ENCODE results near the gene NIM1K.
"Not testable (repeated sequence)": the region's sequence is repeated elsewhere in the genome, so short reads cannot be mapped to it uniquely, and the experiment has no call there.

Gene NIM1K

GRCh38 chr5:43182421-43182820 lies 9.6 kb upstream of the NIM1K start:
- H3K36me3 ChIP-seq (ENCODE audit: control insufficient read depth, insufficient read depth, low read length): peaks cover 3% of the 10 kb centered on the region
- H3K4me3 ChIP-seq (ENCODE audit: insufficient read depth, low read depth, low read length, poor library complexity, severe bottlenecking): no peak overlapping the region
- H3K4me1 ChIP-seq (ENCODE audit: control insufficient read depth, insufficient read depth, low read length, poor library complexity, severe bottlenecking): no peaks in the 10 kb centered on the region
- no peaks in the 10 kb centered on the region for H3K27me3 ChIP-seq (replicated peaks; ENCODE audit: control insufficient read depth, insufficient read depth, low read length, poor library complexity, severe bottlenecking)
- H3K9me3 ChIP-seq (ENCODE audit: control insufficient read depth, low read length): no peaks in the 10 kb centered on the region
- H3K27ac ChIP-seq (ENCODE audit: insufficient read depth, low read length, poor library complexity, severe bottlenecking): no peak overlapping the region
- no peak for DNase-seq

- not testable (repeated sequence) for H3K4me1 ChIP-seq (ENCODE audit: control insufficient read depth, insufficient read depth, low read length, poor library complexity, severe bottlenecking); H3K36me3 ChIP-seq (ENCODE audit: control insufficient read depth, insufficient read depth, low read length); H3K27me3 ChIP-seq (replicated peaks; ENCODE audit: control insufficient read depth, insufficient read depth, low read length, poor library complexity, severe bottlenecking); H3K27ac ChIP-seq (ENCODE audit: insufficient read depth, low read length, poor library complexity, severe bottlenecking); H3K9me3 ChIP-seq (ENCODE audit: control insufficient read depth, low read length); DNase-seq; H3K4me3 ChIP-seq (ENCODE audit: insufficient read depth, low read depth, low read length, poor library complexity, severe bottlenecking)
These were observed 8.9 kb upstream of the NIM1K start for GRCh38 chr5:43183101-43183500.

GRCh38 chr5:43190755-43191603 lies 1.0 kb upstream of the NIM1K start:
- Histone ChIP-seq H3K4me1 (ENCODE audit: control insufficient read depth, insufficient read depth, low read length, poor library complexity, severe bottlenecking) (peaks cover 19% of the 10 kb centered on the region), H3K27me3 (replicated peaks; ENCODE audit: control insufficient read depth, insufficient read depth, low read length, poor library complexity, severe bottlenecking) (peaks cover 3% of the 10 kb centered on the region), H3K36me3 (ENCODE audit: control insufficient read depth, insufficient read depth, low read length) (no peaks in the 10 kb centered on the region), H3K27ac (ENCODE audit: insufficient read depth, low read length, poor library complexity, severe bottlenecking) (no peak overlapping the region), H3K4me3 (ENCODE audit: insufficient read depth, low read depth, low read length, poor library complexity, severe bottlenecking) (no peak overlapping the region), H3K9me3 (ENCODE audit: control insufficient read depth, low read length) (no peaks in the 10 kb centered on the region)
- no peak for DNase-seq

GRCh38 chr5:43192558-43193180 lies 644 bp downstream of the NIM1K start:
- DNase-seq: no peak
- Histone ChIP-seq H3K4me3 (ENCODE audit: insufficient read depth, low read depth, low read length, poor library complexity, severe bottlenecking) (peak overlapping the region; percentile 61), H3K27me3 (replicated peaks; ENCODE audit: control insufficient read depth, insufficient read depth, low read length, poor library complexity, severe bottlenecking) (peaks cover 3% of the 10 kb centered on the region), H3K36me3 (ENCODE audit: control insufficient read depth, insufficient read depth, low read length) (no peaks in the 10 kb centered on the region), H3K27ac (ENCODE audit: insufficient read depth, low read length, poor library complexity, severe bottlenecking) (peak overlapping the region; percentile 18), H3K4me1 (ENCODE audit: control insufficient read depth, insufficient read depth, low read length, poor library complexity, severe bottlenecking) (peaks cover 19% of the 10 kb centered on the region), H3K9me3 (ENCODE audit: control insufficient read depth, low read length) (no peaks in the 10 kb centered on the region)

GRCh38 chr5:43193181-43193893 lies 1.3 kb downstream of the NIM1K start:
- no peaks in the 10 kb centered on the region for H3K36me3 ChIP-seq (ENCODE audit: control insufficient read depth, insufficient read depth, low read length)
- no peaks in the 10 kb centered on the region for H3K9me3 ChIP-seq (ENCODE audit: control insufficient read depth, low read length)
- no peak overlapping the region for H3K27ac ChIP-seq (ENCODE audit: insufficient read depth, low read length, poor library complexity, severe bottlenecking)
- peaks cover 19% of the 10 kb centered on the region for H3K4me1 ChIP-seq (ENCODE audit: control insufficient read depth, insufficient read depth, low read length, poor library complexity, severe bottlenecking)
- DNase-seq: no peak
- peaks cover 3% of the 10 kb centered on the region for H3K27me3 ChIP-seq (replicated peaks; ENCODE audit: control insufficient read depth, insufficient read depth, low read length, poor library complexity, severe bottlenecking)
- peak overlapping the region; percentile 61 for H3K4me3 ChIP-seq (ENCODE audit: insufficient read depth, low read depth, low read length, poor library complexity, severe bottlenecking)

GRCh38 chr5:43193894-43194265 lies 1.9 kb downstream of the NIM1K start:
- Histone ChIP-seq H3K4me3 (ENCODE audit: insufficient read depth, low read depth, low read length, poor library complexity, severe bottlenecking) (peak overlapping the region; percentile 61), H3K4me1 (ENCODE audit: control insufficient read depth, insufficient read depth, low read length, poor library complexity, severe bottlenecking) (peaks cover 19% of the 10 kb centered on the region), H3K9me3 (ENCODE audit: control insufficient read depth, low read length) (no peaks in the 10 kb centered on the region), H3K36me3 (ENCODE audit: control insufficient read depth, insufficient read depth, low read length) (no peaks in the 10 kb centered on the region), H3K27ac (ENCODE audit: insufficient read depth, low read length, poor library complexity, severe bottlenecking) (no peak overlapping the region), H3K27me3 (replicated peaks; ENCODE audit: control insufficient read depth, insufficient read depth, low read length, poor library complexity, severe bottlenecking) (peaks cover 3% of the 10 kb centered on the region)
- DNase-seq: no peak

GRCh38 chr5:43195670-43196265 lies 3.7 kb downstream of the NIM1K start:
- Histone ChIP-seq H3K4me3 (ENCODE audit: insufficient read depth, low read depth, low read length, poor library complexity, severe bottlenecking) (no peak overlapping the region), H3K4me1 (ENCODE audit: control insufficient read depth, insufficient read depth, low read length, poor library complexity, severe bottlenecking) (peaks cover 19% of the 10 kb centered on the region), H3K27me3 (replicated peaks; ENCODE audit: control insufficient read depth, insufficient read depth, low read length, poor library complexity, severe bottlenecking) (peaks cover 3% of the 10 kb centered on the region), H3K36me3 (ENCODE audit: control insufficient read depth, insufficient read depth, low read length) (no peaks in the 10 kb centered on the region), H3K9me3 (ENCODE audit: control insufficient read depth, low read length) (no peaks in the 10 kb centered on the region), H3K27ac (ENCODE audit: insufficient read depth, low read length, poor library complexity, severe bottlenecking) (no peak overlapping the region)
- no peak for DNase-seq

GRCh38 chr5:43197535-43197934 lies 5.5 kb downstream of the NIM1K start:
- H3K27ac ChIP-seq (ENCODE audit: insufficient read depth, low read length, poor library complexity, severe bottlenecking): no peak overlapping the region
- H3K36me3 ChIP-seq (ENCODE audit: control insufficient read depth, insufficient read depth, low read length): no peaks in the 10 kb centered on the region
- H3K27me3 ChIP-seq (replicated peaks; ENCODE audit: control insufficient read depth, insufficient read depth, low read length, poor library complexity, severe bottlenecking): no peaks in the 10 kb centered on the region
- DNase-seq: no peak
- H3K9me3 ChIP-seq (ENCODE audit: control insufficient read depth, low read length): no peaks in the 10 kb centered on the region
- H3K4me3 ChIP-seq (ENCODE audit: insufficient read depth, low read depth, low read length, poor library complexity, severe bottlenecking): no peak overlapping the region
- H3K4me1 ChIP-seq (ENCODE audit: control insufficient read depth, insufficient read depth, low read length, poor library complexity, severe bottlenecking): peaks cover 9% of the 10 kb centered on the region

GRCh38 chr5:43201442-43201841 lies 9.4 kb downstream of the NIM1K start:
- DNase-seq; H3K4me3 ChIP-seq (ENCODE audit: insufficient read depth, low read depth, low read length, poor library complexity, severe bottlenecking); H3K36me3 ChIP-seq (ENCODE audit: control insufficient read depth, insufficient read depth, low read length); H3K4me1 ChIP-seq (ENCODE audit: control insufficient read depth, insufficient read depth, low read length, poor library complexity, severe bottlenecking); H3K27me3 ChIP-seq (replicated peaks; ENCODE audit: control insufficient read depth, insufficient read depth, low read length, poor library complexity, severe bottlenecking); H3K27ac ChIP-seq (ENCODE audit: insufficient read depth, low read length, poor library complexity, severe bottlenecking); H3K9me3 ChIP-seq (ENCODE audit: control insufficient read depth, low read length): not testable (repeated sequence)
